Thyroid gland (tissue), 4 donors: ENCODE data around the gene ANKRD28. TPM values are rescaled to one million over a fixed set of nuclear protein-coding genes. Genes with fewer than 3 reads are reported as not detected.
"Not testable (repeated sequence)": the region's sequence is repeated elsewhere in the genome, so short reads cannot be mapped to it uniquely, and the experiment has no call there.

Experiments used
- DNase-seq, 2 donors: peaks; one replicate each; pipeline ENCODE4 v3.0.0-alpha.2; 2019
- H3K27ac ChIP-seq, 3 donors: fragments of 200-600 bp; sonication (generic); 1 replicate in 2 of 3; 2 replicates in 1 of 3; pipeline ENCODE4 v1.5.1; 2016 to 2019; ENCODE audit warnings: mild to moderate bottlenecking in 1 of 3, moderate library complexity in 1 of 3
- H3K27me3 ChIP-seq: fragments of 200-600 bp; sonication (generic); one replicate; pipeline ENCODE4 v1.5.1; 2019
- H3K36me3 ChIP-seq, 2 donors: fragments of 200-600 bp; sonication (generic); one replicate each; pipeline ENCODE4 v1.5.1; 2016 to 2019
- H3K4me1 ChIP-seq, 2 donors: fragments of 200-600 bp; sonication (generic); one replicate each; pipeline ENCODE4 v1.5.1; 2017 to 2019
- H3K4me3 ChIP-seq, 3 donors: fragments of 200-600 bp; sonication (generic); replicated peaks in 1 of 3; 1 replicate in 2 of 3; 2 replicates in 1 of 3; pipeline ENCODE4 v1.5.1; 2016; ENCODE audit warnings: mild to moderate bottlenecking in 1 of 3
- H3K9me3 ChIP-seq: fragments of 200-600 bp; sonication (generic); one replicate; pipeline ENCODE4 v1.5.1; 2017
- POLR2A ChIP-seq, 2 donors: fragments of 450-650 bp; IDR thresholded peaks; one replicate each; pipeline ENCODE4 v1.6.1; 2017; ENCODE audit warnings: antibody characterized with exemption in 2 of 2, mild to moderate bottlenecking in 2 of 2, moderate library complexity in 1 of 2
- WGBS, 2 donors: methylation state at CpG; one replicate each; pipeline ENCODE4 v1.1.5; 2017; 5-methylcytosine and 5-hydroxymethylcytosine counted together
- intact Hi-C: fragments of 100-400 bp; cut with DNase I; formaldehyde crosslinking; loops from one replicate; pipeline ENCODE4 v1.15.1; 2023
- microRNA-seq: library from miRNA; unstranded; fragments of <30 nt; microRNA quantifications from one replicate; pipeline ENCODE4, GENCODE V29; 2016
- small RNA-seq: library from RNA; depleted of rRNA; stranded (forward); fragments of <200 nt; gene quantifications from one replicate; pipeline ENCODE3, GENCODE V24; 2016
- total RNA-seq, 4 donors: library from RNA; depleted of rRNA; stranded (reverse); fragments of >200 nt; gene quantifications; one replicate each; pipeline ENCODE4 v1.2.3, GENCODE V29; 2016
- TF ChIP-seq, protein P1 (sequence below), 6 experiments: fragments of 200-600 bp in 3 of 6; fragments of 450-650 bp in 3 of 6; sonication (generic) in 3 of 6; IDR thresholded peaks; one replicate each; pipeline ENCODE4 v1.5.1; 2016 to 2019; ENCODE audit warnings: antibody characterized with exemption in 6 of 6, mild to moderate bottlenecking in 2 of 6, inconsistent platforms in 1 of 6, moderate library complexity in 1 of 6

ANKRD28 gene
- total RNA-seq, 4 donors from 2014 or later, result 61.3 to 83.3 (median 72.7) TPM

DNA sequence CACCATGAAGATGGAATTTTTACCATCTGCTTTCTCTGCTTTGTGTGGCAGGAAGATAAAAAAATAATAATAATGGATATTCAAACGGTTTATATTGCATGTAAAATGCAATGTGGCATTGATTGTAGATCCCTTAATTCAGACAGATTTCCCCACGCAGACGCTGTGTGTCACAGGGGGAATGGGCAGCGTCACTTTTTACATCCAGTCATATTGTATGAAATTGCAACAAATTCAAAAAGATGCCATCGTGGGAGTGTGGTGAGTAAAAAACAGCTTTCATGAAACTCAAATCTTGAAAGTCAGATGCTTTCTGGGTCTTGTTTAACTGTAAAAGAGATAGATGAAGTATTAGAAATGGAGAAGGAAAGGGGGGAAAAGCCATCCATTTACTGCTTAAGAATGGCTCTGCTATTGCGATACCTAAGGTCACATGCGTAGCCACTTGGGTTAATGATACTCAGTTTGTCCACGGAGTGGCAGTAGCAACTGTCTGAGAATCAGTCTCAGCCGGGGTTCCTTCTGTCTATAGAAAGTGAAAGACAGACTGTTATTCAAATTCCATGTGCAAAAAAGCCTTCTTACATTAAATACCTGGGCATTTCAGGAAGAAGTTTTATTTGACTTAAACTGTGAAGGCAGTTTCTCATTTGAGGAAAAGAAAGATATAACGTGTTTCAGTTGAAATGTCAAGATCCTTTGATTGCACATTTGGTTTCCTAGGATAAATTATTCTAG, 167.8 kb downstream of the ANKRD28 start:
- intact Hi-C loops, result loop anchor here (10.0 kb wide), 1 partner anchor 615 kb away; no protein-coding TSS in a partner anchor
- no peaks in the 10 kb centered on the region for H3K27me3 ChIP-seq
- H3K4me3 ChIP-seq, result no peak overlapping the region
- H3K36me3 ChIP-seq, result no peaks in the 10 kb centered on the region
- no peaks in the 10 kb centered on the region for H3K9me3 ChIP-seq
- H3K4me1 ChIP-seq, result peaks cover 27 to 31% of the 10 kb centered on the region in 2 donors
- peak overlapping the region in 2 of 3 donors; percentile 29 to 40 for H3K27ac ChIP-seq
- 45 to 47% methylated on average over 10 of the region's 10 CpGs for WGBS, 2 donors
- DNase-seq, result peak; percentile 57 to 63
- TF ChIP-seq, protein P1, sequence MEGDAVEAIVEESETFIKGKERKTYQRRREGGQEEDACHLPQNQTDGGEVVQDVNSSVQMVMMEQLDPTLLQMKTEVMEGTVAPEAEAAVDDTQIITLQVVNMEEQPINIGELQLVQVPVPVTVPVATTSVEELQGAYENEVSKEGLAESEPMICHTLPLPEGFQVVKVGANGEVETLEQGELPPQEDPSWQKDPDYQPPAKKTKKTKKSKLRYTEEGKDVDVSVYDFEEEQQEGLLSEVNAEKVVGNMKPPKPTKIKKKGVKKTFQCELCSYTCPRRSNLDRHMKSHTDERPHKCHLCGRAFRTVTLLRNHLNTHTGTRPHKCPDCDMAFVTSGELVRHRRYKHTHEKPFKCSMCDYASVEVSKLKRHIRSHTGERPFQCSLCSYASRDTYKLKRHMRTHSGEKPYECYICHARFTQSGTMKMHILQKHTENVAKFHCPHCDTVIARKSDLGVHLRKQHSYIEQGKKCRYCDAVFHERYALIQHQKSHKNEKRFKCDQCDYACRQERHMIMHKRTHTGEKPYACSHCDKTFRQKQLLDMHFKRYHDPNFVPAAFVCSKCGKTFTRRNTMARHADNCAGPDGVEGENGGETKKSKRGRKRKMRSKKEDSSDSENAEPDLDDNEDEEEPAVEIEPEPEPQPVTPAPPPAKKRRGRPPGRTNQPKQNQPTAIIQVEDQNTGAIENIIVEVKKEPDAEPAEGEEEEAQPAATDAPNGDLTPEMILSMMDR (IDR thresholded peaks at IDR 0.05), result peak; percentile 27 to 93 (median 76)
- no peak for TF ChIP-seq POLR2A (IDR thresholded peaks at IDR 0.05)

DNA sequence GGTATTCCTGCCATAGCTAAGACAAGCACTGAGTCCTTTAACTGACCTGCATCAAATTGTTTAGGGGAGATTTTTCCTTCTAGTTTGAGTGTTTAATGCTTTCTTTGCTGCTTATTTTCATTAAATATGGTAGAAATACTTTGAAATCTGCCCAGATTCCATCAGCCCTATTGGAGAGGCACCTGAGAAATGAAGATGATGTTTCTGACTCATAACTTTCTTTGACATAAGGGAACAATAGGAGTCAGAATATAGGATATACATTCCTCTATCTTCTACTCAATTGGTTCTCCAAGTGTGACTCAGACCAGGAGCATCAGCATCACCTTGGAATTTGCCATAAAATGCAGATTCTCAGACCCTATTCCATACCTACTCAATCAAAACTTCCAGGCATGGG, 168.8 kb downstream of the ANKRD28 start:
- Histone ChIP-seq H3K27ac (no peak overlapping the region), H3K9me3 (no peaks in the 10 kb centered on the region), H3K27me3 (no peaks in the 10 kb centered on the region), H3K4me1 (peaks cover 18 to 21% of the 10 kb centered on the region in 2 donors), H3K4me3 (no peak overlapping the region), H3K36me3 (no peaks in the 10 kb centered on the region)
- intact Hi-C loops, result no loop called here
- TF ChIP-seq, protein P1 (IDR thresholded peaks at IDR 0.05), result no peak
- TF ChIP-seq POLR2A (IDR thresholded peaks at IDR 0.05), result no peak
- no peak for DNase-seq

DNA sequence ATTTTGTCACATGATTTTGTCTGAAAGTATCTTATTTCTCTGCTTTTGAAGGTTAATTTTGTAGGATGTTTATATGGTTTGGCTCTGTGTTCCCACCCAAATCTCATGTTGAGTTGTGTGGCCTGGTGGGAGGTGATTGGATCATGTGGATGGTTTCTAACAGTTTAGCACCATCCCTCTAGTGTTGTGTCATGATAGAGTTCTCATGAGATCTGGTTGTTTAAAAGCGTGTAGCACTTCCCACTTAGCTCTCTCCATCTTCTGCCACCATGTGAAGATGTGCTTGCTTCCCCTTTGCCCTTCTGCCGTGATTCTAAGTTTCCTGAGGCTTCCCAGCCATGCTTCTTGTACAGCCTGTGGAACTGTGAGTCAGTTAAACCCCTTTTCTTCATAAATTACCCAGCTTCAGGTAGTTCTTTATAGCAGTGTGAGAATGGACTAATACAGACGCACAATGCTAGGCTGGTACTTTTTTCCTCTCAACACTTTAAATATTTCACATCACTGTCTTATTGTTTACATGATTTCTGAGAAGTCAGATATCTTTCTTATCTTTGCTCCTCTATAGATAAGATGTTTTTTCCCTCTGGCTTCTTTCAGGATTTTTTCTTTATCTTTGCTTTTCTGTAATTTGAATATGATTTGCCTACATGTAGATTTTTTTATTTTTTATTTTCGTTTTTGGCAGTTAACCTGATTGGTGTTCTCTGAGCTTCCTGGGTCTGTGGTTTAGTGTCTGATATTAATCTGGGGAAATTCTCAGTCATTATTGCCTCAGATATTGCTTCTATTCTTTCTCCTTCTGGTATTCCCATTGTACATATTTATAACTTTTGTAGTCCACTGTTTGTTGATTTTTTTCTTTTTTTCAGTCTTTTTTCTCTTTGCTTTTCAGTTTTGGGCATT, 174.0 kb downstream of the ANKRD28 start:
- H3K4me3 ChIP-seq, result no peak overlapping the region
- H3K36me3 ChIP-seq, result no peaks in the 10 kb centered on the region
- TF ChIP-seq POLR2A (IDR thresholded peaks at IDR 0.05), result no peak
- TF ChIP-seq, protein P1 (IDR thresholded peaks at IDR 0.05), result no peak
- no peak overlapping the region for H3K27ac ChIP-seq
- H3K4me1 ChIP-seq, result no peaks in the 10 kb centered on the region
- DNase-seq, result no peak
- WGBS, 2 donors, result 83 to 88% methylated on average over 4 of the region's 4 CpGs
- H3K27me3 ChIP-seq, result no peaks in the 10 kb centered on the region
- intact Hi-C loops, result no loop called here
- no peaks in the 10 kb centered on the region for H3K9me3 ChIP-seq

DNA sequence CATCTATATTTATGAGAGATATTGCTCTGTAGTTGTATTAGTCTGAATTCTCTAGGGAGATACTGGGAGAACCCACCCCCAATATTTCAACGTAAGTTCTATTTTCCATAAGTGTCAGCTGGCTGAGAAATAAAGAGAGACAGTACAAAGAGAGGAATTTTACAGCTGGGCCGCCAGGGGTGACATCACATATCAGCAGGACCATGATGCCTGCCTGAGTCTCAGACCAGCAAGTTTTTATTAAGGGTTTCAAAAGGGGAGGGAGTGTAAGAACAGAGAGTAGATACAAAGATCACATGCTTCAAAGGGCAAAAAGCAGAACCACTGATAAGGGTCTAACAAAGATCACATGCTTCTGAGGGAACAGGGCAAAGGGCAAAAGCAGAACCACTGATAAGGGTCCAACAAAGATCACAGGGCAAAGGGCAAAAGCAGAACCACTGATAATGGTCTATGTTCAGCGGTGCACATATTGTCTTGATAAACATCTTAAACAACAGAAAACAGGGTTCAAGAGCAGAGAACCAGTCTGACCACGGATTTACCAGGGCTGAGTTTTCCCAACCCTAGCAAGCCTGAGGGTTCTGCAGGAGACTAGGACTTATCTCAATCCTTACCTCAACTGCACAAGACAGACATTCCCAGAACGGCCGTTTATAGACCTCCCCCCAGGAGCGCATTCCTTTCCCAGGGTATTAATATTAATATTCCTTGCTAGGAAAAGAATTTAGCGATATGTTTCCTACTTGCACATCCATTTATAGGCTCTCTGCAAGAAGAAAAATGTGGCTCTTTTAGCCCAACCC, 177.9 kb downstream of the ANKRD28 start:
- 91 to 93% methylated on average over 8 of the region's 8 CpGs for WGBS, 2 donors
- H3K4me1 ChIP-seq, intact Hi-C loops: not testable (repeated sequence)

More for the DNA sequence above, 177.9 kb downstream of the ANKRD28 start:
- not testable (repeated sequence) for DNase-seq, H3K9me3 ChIP-seq, H3K27ac ChIP-seq, H3K27me3 ChIP-seq, H3K4me3 ChIP-seq, H3K36me3 ChIP-seq

Small RNA genes within 50 kb of the gene (microRNA-seq; reads per million reads assigned to microRNA genes)
- gene MIR3134, result not detected

Small RNA genes within 50 kb of the gene (small RNA-seq; reads per million reads assigned to genes)
- gene MIR3134 (not detected), gene RN7SL4P (0.28 reads per million)

Other genes with a start within 250 kb of the ANKRD28 start
- gene HACL1, start 196.4 kb downstream of the ANKRD28 start, total RNA-seq, result 10 to 100 TPM; 24.2 to 45.0 (median 37.7) TPM
- gene BTD, start 196.2 kb downstream of the ANKRD28 start, total RNA-seq, result 10 to 100 TPM; 46.8 to 74.9 (median 56.5) TPM